Measurements from ENCODE around the gene IRF4.
A peak's percentile ranks its signal among the peaks of the same experiment; 100 is the strongest.
"Not testable (repeated sequence)": the region's sequence is repeated elsewhere in the genome, so short reads cannot be mapped to it uniquely, and the experiment has no call there.

IRF4 gene

GRCh38 chr6:414447-414846 is 22.9 kb downstream of the IRF4 start:
- no peak for TF ChIP-seq JUND (IDR thresholded peaks at IDR 0.05; ENCODE audit: low read depth)
- no peak for DNase-seq (ENCODE audit: low read depth in 1 of 2, low spot score in 1 of 2)
- in situ Hi-C loops (cut with HindIII; ENCODE audit: low pct_unique_long_range_greater_than_20kb, low sequenced_read_pairs): no loop called here

DNA sequence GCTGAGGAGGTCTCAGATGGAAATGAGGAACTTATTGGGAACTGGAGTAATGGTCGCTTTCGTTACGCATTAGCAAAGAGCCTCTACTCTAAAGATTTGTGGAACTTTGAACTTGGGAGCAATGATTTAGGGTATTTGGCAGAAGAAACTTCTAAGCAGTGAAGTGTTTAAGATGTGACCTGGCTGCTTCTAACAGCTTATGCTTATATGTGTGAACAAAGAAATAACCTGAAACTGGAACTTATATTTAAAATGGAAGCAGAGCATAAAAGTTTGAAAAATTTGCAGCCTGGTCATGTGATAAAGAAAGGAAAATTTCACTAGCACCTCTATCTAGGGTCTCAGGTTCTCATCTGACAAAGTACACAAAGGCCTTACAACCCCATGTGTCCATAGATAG is 23.5 kb downstream of the IRF4 start:
- in situ Hi-C loops (cut with HindIII; ENCODE audit: low pct_unique_long_range_greater_than_20kb, low sequenced_read_pairs): no loop called here
- TF ChIP-seq JUND (IDR thresholded peaks at IDR 0.05; ENCODE audit: low read depth): no peak
- no peak for DNase-seq (ENCODE audit: low read depth in 1 of 2, low spot score in 1 of 2)

DNA sequence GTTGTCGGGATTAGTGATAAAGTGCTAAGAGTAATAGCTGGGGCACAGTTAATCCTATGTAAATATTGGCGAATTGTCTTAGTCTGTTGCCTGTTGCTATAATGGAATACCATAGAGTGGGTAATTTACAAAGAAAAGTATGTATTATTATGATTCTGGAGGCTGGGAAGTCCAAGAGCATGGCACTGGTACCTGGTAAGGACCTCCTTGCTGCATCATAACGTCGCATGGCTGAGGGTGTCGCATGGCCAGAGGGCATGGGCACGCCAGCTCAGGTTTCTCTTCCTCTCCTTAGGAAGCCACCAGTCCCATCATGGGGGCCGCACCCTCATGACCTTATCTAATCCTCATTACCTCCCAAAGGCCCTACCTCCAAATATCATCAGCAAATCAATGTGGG is 29.7 kb downstream of the IRF4 start:
- no peak for DNase-seq (ENCODE audit: low read depth in 1 of 2, low spot score in 1 of 2)
- TF ChIP-seq JUND (IDR thresholded peaks at IDR 0.05; ENCODE audit: low read depth): no peak
- in situ Hi-C loops (cut with HindIII; ENCODE audit: low pct_unique_long_range_greater_than_20kb, low sequenced_read_pairs): no loop called here

DNA sequence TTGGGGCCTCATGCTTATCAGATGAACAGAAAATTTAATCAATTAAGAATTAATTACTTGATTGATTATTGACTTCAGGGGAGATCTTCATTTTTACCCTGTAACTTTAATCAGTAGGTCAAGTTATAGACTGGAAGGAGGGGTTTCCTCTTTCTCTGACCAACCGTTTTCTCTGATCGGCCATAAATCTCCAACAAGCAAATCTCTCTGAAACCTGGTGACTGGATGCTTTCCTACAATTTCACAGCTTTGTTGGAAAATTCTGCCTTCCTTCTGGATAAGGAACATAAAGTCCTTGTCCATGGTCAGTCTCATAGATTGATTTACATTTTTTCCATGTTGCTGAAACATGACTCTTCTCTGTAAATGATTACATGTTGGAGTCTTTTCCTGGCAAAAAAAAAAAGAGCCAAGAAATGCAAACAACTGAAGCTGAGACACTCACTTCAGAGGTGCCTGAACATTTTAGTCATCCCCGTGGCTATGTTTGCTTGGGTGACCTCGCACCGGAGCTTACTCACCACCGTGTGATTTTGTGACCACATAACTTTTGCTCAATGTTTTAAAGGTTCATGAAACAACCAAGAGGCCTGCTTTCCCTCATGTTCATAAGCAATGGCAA is 31.0 kb downstream of the IRF4 start:
- in situ Hi-C loops (cut with HindIII; ENCODE audit: low pct_unique_long_range_greater_than_20kb, low sequenced_read_pairs): no loop called here
- no peak for TF ChIP-seq JUND (IDR thresholded peaks at IDR 0.05; ENCODE audit: low read depth)
- peak in 1 of 2 experiments; percentile 47 for DNase-seq (ENCODE audit: low read depth in 1 of 2, low spot score in 1 of 2)

GRCh38 chr6:423055-423798 is 31.7 kb downstream of the IRF4 start:
- no peak for TF ChIP-seq JUND (IDR thresholded peaks at IDR 0.05; ENCODE audit: low read depth)
- no peak for DNase-seq (ENCODE audit: low read depth in 1 of 2, low spot score in 1 of 2)
- in situ Hi-C loops (cut with HindIII; ENCODE audit: low pct_unique_long_range_greater_than_20kb, low sequenced_read_pairs): no loop called here

DNA sequence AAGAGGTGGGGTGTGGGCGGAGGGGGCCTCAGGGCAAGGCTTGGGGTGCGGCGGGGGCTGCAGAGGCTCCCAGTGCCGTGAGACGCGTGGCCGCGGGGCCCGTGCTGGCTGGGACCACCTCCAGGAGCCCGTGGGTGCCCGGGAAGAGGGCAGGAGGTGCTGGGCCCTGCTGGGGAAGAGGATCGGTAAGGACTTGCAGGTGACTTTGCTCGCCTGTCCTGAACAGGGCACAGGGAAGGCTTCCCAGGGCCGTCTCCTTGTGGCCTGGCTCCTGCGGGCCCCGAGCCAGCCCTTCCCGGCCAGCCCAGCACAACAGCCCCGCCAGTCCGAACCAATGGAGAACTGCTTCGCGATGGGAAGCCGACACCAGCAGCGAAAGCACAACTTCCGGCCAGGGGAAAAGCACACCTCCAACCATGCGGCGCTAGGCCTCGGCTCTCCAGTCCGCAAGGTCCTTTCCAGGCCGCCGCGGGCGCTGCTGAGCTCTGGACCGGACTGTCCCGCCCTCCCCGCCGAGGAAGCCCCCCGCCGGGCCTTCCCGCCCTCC is 32.3 kb downstream of the IRF4 start:
- in situ Hi-C loops (cut with HindIII; ENCODE audit: low pct_unique_long_range_greater_than_20kb, low sequenced_read_pairs): no loop called here
- no peak for TF ChIP-seq JUND (IDR thresholded peaks at IDR 0.05; ENCODE audit: low read depth)
- no peak for DNase-seq (ENCODE audit: low read depth in 1 of 2, low spot score in 1 of 2)

DNA sequence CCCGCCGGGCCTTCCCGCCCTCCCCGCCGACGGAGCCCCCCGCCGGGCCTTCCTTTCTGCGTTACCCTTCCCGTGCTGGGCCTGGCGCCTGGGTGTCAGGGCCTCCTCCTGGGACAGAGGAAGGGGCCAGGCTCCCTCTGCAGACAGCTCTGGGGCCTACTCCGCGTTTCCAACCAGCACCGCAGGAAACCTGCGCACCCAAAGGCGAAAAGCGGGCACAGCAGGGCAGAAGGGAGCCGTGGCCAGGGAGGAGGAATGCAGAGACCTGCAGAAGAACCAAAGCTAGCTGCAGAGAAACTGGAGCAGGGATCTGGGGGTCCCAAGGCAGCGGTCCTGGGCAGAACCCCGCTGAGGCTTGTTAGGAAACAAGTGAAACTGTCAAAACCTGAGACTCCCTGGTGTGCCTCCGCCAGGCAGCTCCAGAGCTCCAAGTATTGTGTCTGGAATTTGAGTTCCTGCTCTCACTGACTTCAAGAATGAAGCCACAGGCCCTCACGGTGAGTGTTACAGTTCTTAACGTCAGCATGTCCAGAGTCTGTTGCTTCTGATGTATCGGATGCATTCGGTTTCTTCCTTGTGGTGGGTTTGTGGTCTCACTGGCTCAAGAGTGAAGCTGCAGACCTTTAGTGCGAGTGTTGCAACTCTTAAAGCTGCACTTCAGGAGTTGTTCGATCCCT is 33.3 kb downstream of the IRF4 start:
- in situ Hi-C loops (cut with HindIII; ENCODE audit: low pct_unique_long_range_greater_than_20kb, low sequenced_read_pairs): no loop called here
- DNase-seq (ENCODE audit: low read depth in 1 of 2, low spot score in 1 of 2): no peak
- TF ChIP-seq JUND (IDR thresholded peaks at IDR 0.05; ENCODE audit: low read depth): no peak

DNA sequence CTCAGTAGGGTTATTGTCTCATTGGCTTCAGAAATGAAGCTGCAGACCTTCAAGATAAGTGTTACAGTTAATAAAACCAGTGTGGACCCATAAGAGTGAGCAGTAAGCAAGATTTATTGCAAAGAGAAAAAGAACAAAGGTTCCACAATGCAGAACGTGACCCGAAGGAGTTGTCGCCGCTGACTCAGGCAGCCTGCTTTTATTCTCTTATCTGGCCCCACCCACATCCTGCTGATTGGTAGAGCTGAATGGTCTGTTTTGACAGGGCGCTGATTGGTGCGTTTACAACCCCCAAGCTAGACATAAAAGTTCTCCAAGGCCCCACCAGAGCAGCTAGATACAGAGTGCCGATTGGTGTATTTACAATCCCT is 33.9 kb downstream of the IRF4 start:
- DNase-seq (ENCODE audit: low read depth in 1 of 2, low spot score in 1 of 2); in situ Hi-C loops (cut with HindIII; ENCODE audit: low pct_unique_long_range_greater_than_20kb, low sequenced_read_pairs): not testable (repeated sequence)

- in situ Hi-C loops (cut with HindIII; ENCODE audit: low pct_unique_long_range_greater_than_20kb, low sequenced_read_pairs); DNase-seq (ENCODE audit: low read depth in 1 of 2, low spot score in 1 of 2): not testable (repeated sequence)
Observed at GRCh38 chr6:426198-426738, 34.7 kb downstream of the IRF4 start.

DNA sequence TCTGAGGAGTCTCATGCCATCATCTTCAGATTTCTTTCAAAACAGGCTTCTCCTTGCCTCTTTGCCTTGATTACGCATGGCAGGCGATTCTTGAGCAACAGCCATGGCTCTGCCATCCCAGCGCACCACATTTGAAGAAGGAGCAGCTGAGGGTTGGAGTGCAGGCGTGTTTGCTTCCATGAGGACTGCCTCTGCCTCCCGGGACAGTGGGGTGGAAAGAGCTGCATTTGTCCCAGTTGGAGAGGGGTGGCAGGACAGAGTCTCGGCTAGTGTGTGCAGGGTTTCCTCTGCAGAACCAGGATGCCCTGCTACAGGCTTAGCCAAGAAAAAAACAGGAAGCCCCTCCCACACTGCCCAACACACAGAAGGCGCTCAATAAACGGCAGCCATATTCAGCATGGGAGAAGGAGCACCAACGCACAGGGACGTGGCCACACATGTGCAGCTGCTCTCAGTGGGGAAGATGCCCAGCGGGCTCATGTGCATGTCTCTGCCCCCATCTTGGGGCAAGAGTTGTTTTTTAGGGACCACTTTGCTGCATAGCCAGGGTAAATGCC is 36.6 kb downstream of the IRF4 start:
- in situ Hi-C loops (cut with HindIII; ENCODE audit: low pct_unique_long_range_greater_than_20kb, low sequenced_read_pairs): no loop called here
- DNase-seq (ENCODE audit: low read depth in 1 of 2, low spot score in 1 of 2): no peak

DNA sequence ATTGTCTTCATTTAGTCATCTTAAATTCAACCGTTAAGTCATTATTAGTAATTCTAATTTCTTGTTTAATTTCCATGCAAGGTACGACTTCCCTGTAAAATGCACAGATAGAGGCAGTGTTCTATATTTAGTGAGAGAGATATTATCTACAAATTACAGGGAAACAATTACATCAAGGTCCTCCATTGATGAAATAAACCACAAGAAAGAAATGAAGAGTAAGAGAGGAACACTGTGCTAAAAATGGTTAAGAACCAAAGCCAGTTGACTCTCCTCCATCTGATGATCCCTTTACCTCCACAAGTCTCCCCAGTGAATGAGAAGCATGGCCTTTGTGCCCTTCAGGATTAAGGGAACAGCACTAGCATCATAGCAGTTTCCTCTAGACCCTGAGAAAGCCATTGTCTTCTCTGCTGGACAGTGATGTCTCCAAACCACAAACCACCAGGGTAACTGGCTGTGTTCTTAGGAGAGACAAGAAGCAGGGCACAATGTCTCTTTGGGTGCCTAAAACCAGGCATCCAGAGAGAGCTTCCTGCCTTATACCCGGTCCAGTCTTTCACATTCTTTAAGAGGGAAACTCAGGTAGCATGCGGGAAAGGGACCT is 38.1 kb downstream of the IRF4 start:
- in situ Hi-C loops (cut with HindIII; ENCODE audit: low pct_unique_long_range_greater_than_20kb, low sequenced_read_pairs): no loop called here
- no peak for DNase-seq (ENCODE audit: low read depth in 1 of 2, low spot score in 1 of 2)
- no peak for TF ChIP-seq JUND (IDR thresholded peaks at IDR 0.05; ENCODE audit: low read depth)

More for the DNA sequence above, 36.6 kb downstream of the IRF4 start:
- TF ChIP-seq JUND (IDR thresholded peaks at IDR 0.05; ENCODE audit: low read depth): no peak

GRCh38 chr6:431504-431903 is 40.0 kb downstream of the IRF4 start:
- in situ Hi-C loops (cut with HindIII; ENCODE audit: low pct_unique_long_range_greater_than_20kb, low sequenced_read_pairs): no loop called here
- no peak for DNase-seq (ENCODE audit: low read depth in 1 of 2, low spot score in 1 of 2)
- TF ChIP-seq JUND (IDR thresholded peaks at IDR 0.05; ENCODE audit: low read depth): no peak
